Neutrophil (primary cell): ENCODE data around the gene TNP2.

ENCODE experiments used
- H3K27ac ChIP-seq: fragments of 200-600 bp; sonication (generic); 2 replicates; pipeline ENCODE4 v1.5.1; 2016; ENCODE audit warnings: mild to moderate bottlenecking, moderate library complexity
- H3K27me3 ChIP-seq: fragments of 200-600 bp; sonication (generic); 2 replicates; pipeline ENCODE4 v1.6.0; 2016; ENCODE audit warnings: mild to moderate bottlenecking
- H3K36me3 ChIP-seq: fragments of 200-600 bp; sonication (generic); 2 replicates; pipeline ENCODE4 v1.5.1; 2017
- H3K4me1 ChIP-seq, 2 experiments: fragments of 200-600 bp in 1 of 2; sonication (generic) in 1 of 2; 1 replicate in 1 of 2; 2 replicates in 1 of 2; pipeline versions ENCODE4 v1.5.1 to v1.6.1; 2013 to 2016; ENCODE audit warnings: low read depth in 1 of 2, low read length in 1 of 2, mild to moderate bottlenecking in 1 of 2, moderate library complexity in 1 of 2; ENCODE audit not compliant: control insufficient read depth in 1 of 2, insufficient read depth in 1 of 2
- H3K4me3 ChIP-seq, 2 experiments: fragments of 200-600 bp in 1 of 2; sonication (generic) in 1 of 2; 1 replicate in 1 of 2; 2 replicates in 1 of 2; pipeline ENCODE4 v1.5.1; 2013 to 2016; ENCODE audit warnings: low read depth in 1 of 2, low read length in 1 of 2, mild to moderate bottlenecking in 1 of 2, moderate library complexity in 1 of 2
- H3K9me3 ChIP-seq: fragments of 200-600 bp; sonication (generic); 2 replicates; pipeline ENCODE4 v1.5.1; 2016
- TF ChIP-seq, protein P1 (sequence below): fragments of 200-600 bp; sonication (generic); IDR thresholded peaks from 2 replicates; pipeline ENCODE4 v1.5.1; 2016; ENCODE audit warnings: antibody characterized with exemption

Gene TNP2

DNA sequence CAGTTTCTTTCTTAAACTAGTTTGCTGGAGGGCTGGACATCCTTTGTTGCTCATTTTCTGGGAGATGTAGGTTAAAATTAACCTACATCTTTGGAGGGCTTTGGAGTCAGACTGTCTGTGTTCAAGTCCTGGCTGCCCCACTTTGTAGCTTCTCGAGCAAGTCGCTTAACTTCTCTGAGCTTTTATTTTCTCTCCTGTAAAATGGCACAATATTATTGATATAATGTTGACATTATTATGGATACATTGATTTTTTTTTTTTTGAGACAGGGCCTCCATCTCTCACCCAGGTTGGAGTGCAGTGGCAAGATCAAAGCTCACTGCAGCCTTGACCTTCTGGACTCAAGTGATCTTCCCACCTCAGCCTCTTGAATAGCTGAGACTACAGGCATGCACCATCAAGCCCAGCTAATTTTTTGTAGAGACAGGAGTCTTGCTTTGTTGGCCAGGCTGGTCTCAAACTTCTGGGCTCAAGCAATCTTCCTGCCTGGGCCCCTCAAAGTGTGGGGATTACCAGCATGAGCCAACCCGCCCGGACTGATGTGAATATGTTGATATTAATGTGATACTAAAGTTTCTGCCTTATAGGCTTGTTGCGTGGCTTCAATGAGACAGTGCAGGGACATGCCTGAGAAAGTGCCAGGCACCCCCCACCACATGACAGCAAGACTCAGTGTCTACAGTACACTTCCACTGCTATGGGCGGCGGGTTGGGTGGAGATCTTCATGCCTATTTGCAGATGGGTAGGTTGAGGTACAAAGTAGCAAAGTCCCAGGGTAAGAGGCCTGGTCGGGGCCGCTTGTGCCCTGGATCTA lies 44.6 kb upstream of the TNP2 start:
- peaks cover 36 to 42% of the 10 kb centered on the region in 2 experiments for H3K4me1 ChIP-seq
- H3K4me3 ChIP-seq = no peak overlapping the region
- no peaks in the 10 kb centered on the region for H3K9me3 ChIP-seq
- H3K36me3 ChIP-seq = no peaks in the 10 kb centered on the region
- H3K27me3 ChIP-seq = no peaks in the 10 kb centered on the region
- TF ChIP-seq, protein P1, sequence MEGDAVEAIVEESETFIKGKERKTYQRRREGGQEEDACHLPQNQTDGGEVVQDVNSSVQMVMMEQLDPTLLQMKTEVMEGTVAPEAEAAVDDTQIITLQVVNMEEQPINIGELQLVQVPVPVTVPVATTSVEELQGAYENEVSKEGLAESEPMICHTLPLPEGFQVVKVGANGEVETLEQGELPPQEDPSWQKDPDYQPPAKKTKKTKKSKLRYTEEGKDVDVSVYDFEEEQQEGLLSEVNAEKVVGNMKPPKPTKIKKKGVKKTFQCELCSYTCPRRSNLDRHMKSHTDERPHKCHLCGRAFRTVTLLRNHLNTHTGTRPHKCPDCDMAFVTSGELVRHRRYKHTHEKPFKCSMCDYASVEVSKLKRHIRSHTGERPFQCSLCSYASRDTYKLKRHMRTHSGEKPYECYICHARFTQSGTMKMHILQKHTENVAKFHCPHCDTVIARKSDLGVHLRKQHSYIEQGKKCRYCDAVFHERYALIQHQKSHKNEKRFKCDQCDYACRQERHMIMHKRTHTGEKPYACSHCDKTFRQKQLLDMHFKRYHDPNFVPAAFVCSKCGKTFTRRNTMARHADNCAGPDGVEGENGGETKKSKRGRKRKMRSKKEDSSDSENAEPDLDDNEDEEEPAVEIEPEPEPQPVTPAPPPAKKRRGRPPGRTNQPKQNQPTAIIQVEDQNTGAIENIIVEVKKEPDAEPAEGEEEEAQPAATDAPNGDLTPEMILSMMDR = no peak
- no peak overlapping the region for H3K27ac ChIP-seq

GRCh38 chr16:11312718-11313492 lies 43.8 kb upstream of the TNP2 start:
- H3K36me3 ChIP-seq = no peaks in the 10 kb centered on the region
- H3K4me3 ChIP-seq = peak overlapping the region in 1 of 2 experiments; percentile 10
- no peaks in the 10 kb centered on the region for H3K27me3 ChIP-seq
- TF ChIP-seq, protein P1 = no peak
- peak overlapping the region; percentile 70 for H3K27ac ChIP-seq
- H3K4me1 ChIP-seq = peaks cover 44 to 50% of the 10 kb centered on the region in 2 experiments
- H3K9me3 ChIP-seq = no peaks in the 10 kb centered on the region

GRCh38 chr16:11310997-11311561 lies 42.0 kb upstream of the TNP2 start:
- H3K4me1 ChIP-seq = peaks cover 62 to 69% of the 10 kb centered on the region in 2 experiments
- no peaks in the 10 kb centered on the region for H3K27me3 ChIP-seq
- H3K9me3 ChIP-seq = no peaks in the 10 kb centered on the region
- TF ChIP-seq, protein P1 = no peak
- no peak overlapping the region for H3K4me3 ChIP-seq
- H3K27ac ChIP-seq = peak overlapping the region; percentile 34
- H3K36me3 ChIP-seq = no peaks in the 10 kb centered on the region

GRCh38 chr16:11310634-11310977 lies 41.5 kb upstream of the TNP2 start:
- no peaks in the 10 kb centered on the region for H3K36me3 ChIP-seq
- H3K4me1 ChIP-seq = peaks cover 66 to 73% of the 10 kb centered on the region in 2 experiments
- H3K9me3 ChIP-seq = no peaks in the 10 kb centered on the region
- peak overlapping the region; percentile 34 for H3K27ac ChIP-seq
- TF ChIP-seq, protein P1 = no peak
- H3K27me3 ChIP-seq = no peaks in the 10 kb centered on the region
- H3K4me3 ChIP-seq = no peak overlapping the region

GRCh38 chr16:11309895-11310633 lies 40.9 kb upstream of the TNP2 start:
- Histone ChIP-seq H3K4me1 (peaks cover 72 to 79% of the 10 kb centered on the region in 2 experiments), H3K4me3 (no peak overlapping the region), H3K27me3 (no peaks in the 10 kb centered on the region), H3K27ac (peak overlapping the region; percentile 34), H3K36me3 (no peaks in the 10 kb centered on the region), H3K9me3 (no peaks in the 10 kb centered on the region)
- TF ChIP-seq, protein P1 = no peak
